A172 (cell line): ENCODE measurements around the gene LCNL1. TPM values are rescaled to one million over a fixed set of nuclear protein-coding genes. Genes with fewer than 3 reads are reported as not detected.
"Not testable (repeated sequence)": the region's sequence is repeated elsewhere in the genome, so short reads cannot be mapped to it uniquely, and the experiment has no call there.

ENCODE experiments used
- DNase-seq: peaks from one replicate; pipeline ENCODE4 v3.0.0-alpha.2; 2015; ENCODE audit warnings: low spot score
- total RNA-seq: library from RNA; depleted of rRNA; stranded (reverse); fragments of >200 nt; shearing (Covaris generic); gene quantifications from 2 replicates; pipeline ENCODE4 v1.2.3, GENCODE V29; 2014; rRNA removed

The LCNL1 gene
- total RNA-seq, 1 experiment from 2014 or later, result not detected

DNA sequence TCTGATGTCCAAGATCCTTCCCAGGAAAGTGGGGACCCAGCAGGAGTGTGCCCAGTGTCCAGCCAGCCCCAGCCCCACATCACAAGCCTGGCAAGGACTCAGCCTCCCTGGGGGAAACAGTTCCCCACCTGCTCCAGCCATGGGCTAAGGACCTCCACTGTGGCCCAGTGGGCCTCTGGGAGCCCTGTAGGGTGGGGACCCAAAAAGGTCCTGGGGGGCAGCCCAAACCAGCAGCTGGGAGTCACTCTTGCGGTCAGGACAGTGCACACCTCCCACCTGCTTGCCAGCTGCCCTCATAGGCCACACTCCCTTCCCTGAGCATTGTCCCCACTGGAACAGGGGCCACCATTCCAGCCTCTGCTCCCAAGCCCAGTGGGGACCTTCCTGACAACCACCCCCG is 43.6 kb downstream of the LCNL1 start:
- DNase-seq, result no peak

DNA sequence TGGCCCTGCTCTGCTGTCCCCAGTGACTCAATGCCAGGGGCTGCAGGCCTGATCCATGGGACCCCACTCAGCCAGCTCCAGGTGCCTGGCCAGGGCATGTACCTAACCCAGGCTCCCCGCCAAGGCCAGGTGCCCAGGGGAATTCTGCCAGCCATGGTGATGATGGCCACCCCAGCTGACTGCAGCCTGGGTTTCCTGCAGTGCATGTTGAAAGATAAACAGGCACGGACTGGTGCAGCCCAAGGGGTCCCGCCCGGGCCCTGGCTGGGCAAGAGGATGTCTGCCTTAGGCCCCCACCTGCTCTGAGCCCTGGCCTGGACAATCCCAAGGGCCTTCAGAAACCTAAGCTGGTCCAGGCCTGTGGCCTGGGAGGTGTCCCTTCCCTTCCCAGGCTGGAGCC is 44.0 kb downstream of the LCNL1 start:
- DNase-seq, result no peak

DNA sequence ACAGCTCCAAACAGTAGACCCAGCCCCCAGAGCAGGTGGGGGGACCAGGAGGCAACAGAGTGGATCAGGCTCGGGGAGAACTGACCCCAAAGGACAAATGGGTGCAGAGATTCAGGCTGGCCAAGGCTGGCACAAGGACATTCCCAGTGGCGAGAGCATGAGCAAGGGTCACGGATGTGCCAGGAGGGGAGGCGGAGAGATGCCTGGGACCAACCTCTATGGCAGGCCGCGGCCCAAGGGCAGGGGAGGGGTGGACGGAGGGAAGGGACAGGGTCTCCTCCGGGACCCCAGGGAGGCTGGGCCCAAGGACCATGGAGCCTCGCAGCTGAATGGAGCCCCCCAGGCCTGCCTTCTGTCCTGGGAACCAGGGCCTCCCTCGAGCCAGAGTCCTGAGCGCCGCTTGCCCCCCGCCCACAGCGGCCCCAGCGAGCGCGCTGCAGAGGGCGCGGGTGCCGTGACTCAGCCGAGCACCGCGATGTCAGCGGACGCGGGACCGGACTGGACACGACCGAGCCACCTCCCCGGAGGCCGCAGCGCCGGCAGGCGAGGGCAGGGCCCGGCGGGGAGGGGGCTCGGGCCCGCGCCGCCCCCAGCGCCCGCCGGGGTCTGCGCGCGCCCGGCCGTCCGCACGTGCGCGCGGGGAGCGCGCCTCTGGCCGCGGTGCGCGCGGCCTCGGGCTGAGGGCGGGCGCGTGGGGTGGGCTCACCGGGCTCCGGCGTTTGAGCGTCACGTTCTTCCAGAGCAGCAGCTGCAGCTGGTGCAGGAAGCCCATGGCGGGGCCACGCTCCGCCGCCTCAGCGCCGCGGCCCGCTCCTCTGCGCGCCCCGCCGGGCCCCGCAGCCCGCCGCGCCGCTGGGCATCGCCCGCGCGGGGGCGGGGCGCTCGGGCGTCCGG is 44.8 kb downstream of the LCNL1 start, which contains the start of gene ABCA2:
TSS of gene ABCA2 (minus strand) at position 869 of the 894 bp plus-strand sequence. CDS start at position 772, 97 bp downstream.
- DNase-seq, result no peak

DNA sequence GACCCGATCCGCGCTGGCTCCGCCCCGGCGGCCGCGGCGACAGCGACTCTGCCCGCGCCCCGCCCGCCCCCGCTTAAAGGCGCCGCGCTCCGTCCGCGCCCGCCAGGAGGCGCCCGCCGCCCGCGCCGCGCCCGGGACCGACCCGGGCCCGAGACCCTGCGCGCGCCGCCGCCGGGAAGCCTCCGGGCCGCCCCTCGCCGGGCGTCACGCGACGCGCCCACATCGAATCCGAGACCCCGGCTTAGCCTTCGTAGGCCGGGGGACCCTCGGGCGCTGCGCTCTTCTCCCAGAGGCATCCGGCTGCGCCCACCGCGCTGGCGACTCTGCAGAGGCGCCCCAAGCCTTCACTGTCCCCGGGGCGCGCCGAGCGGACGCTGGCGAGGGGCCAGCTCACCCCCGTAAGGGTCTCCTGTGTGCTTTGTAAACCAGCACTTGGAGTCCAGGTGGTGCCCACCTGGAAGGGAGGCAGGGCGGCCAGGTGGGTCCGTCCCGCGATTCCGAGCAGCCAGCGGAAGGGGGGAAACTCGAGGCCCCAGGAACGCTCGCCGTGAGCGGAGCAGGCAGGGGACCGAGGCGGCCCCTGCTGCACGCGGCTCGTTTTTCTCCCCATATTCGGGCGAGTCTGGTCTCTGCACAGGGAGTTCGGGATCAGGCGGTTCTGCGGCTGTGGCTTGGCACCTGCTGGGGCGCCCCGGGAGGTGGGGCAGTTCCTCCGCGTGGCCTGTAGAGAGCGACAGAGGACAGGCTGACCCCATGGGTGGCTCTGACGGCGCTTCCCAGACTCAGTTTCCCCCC is 45.7 kb downstream of the LCNL1 start:
- DNase-seq, result peak; percentile 66

- DNase-seq, result peak; percentile 77
These were observed 46.5 kb downstream of the LCNL1 start for GRCh38 chr9:137029058-137029936.

DNA sequence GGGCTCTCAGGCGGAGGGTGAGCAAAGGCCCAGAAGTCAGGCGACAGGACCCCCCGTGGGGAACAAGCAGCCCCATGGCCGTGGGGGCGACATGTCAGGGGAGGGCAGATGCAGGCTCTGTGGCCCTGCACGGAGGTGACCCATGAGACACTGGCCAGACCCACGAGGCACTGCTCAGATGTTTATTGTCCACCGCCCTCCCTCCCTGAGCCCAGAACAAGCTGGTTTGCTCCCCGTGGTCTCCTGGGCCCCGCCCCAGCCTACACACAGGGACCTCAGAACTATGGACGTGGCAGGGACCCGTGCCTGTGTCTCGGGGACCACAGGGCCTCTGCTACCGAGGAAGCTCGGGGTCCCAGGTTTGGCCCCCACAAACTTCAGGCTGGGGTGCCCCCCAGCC is 47.2 kb downstream of the LCNL1 start:
- no peak for DNase-seq

GRCh38 chr9:137030538-137031527 is 48.0 kb downstream of the LCNL1 start:
- no peak for DNase-seq

DNA sequence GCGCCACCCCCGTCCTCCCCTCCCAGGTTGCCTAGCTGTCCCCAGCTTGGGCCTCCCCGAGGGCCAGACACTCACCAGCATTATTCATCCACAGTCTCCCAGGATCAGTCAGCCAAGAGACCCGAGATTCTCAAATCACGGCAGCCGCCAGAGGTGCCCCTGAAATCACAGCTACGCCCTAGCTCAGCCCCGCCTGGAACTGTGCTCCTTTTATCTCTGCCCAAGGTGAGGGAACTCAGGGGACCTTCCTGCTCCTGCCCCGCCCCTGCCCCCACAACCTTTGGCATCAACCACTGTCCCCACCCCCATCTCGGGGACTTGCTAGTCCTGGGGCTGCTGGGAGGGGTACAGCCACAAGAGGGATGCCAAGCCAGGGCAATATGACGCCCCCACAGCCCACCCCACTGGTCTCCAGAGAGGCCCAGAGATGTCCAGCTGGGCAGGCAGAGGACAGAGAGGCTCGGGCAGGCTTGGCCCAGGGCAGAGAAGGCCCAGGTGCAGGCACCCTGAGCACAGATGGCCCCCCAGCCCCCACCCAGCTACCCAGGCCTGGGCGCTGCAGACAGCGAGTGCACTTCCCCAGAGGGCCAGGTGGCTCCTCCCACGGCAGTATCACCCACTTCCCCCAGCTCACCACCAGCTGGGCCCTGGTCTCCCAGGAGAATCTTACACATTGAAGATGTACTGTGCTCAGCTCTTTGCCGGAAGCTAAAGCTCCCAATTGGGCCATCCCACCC is 49.3 kb downstream of the LCNL1 start, which contains the start of gene FUT7:
TSS of gene FUT7 (minus strand) at position 185 of the 737 bp plus-strand sequence. CDS start at position 88, 97 bp downstream.
- DNase-seq, result no peak

GRCh38 chr9:137032858-137033257 is 50.1 kb downstream of the LCNL1 start:
- DNase-seq, result no peak

- not testable (repeated sequence) for DNase-seq
These were observed 50.7 kb downstream of the LCNL1 start for GRCh38 chr9:137033481-137033880.

DNA sequence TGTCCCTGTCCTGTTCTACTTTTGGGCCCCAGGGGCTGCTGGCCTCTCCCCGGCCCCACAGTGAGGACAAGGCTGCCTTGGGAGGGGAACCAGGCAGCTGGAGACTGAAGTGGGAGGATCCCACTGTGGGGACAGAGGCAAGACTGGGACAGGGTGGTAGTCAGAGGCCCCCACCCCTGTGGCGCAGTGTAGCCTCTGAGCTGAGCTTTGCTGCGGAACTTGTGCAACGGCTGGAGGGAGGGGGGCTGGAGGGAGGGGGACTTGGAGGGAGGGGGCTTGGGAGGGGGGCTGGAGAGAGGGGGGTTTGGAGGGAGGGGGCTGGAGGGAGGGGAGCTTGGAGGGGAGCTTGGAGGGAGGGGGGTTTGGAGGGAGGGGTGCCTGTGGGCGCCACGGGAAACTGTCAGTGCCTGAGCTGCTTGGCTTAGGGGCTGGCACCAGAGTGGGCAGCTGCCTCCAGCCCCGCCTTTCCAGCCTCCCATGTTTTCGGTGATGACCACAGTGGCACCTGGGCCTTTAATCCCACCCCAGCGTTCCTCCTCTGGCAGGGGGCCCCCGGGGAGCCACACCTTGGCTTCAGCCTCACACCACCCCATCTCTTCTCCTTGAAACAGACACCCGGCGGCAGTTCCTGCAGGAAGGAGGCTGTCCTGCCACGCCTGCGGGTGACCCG is 51.4 kb downstream of the LCNL1 start:
- DNase-seq, result peak; percentile 50

DNA sequence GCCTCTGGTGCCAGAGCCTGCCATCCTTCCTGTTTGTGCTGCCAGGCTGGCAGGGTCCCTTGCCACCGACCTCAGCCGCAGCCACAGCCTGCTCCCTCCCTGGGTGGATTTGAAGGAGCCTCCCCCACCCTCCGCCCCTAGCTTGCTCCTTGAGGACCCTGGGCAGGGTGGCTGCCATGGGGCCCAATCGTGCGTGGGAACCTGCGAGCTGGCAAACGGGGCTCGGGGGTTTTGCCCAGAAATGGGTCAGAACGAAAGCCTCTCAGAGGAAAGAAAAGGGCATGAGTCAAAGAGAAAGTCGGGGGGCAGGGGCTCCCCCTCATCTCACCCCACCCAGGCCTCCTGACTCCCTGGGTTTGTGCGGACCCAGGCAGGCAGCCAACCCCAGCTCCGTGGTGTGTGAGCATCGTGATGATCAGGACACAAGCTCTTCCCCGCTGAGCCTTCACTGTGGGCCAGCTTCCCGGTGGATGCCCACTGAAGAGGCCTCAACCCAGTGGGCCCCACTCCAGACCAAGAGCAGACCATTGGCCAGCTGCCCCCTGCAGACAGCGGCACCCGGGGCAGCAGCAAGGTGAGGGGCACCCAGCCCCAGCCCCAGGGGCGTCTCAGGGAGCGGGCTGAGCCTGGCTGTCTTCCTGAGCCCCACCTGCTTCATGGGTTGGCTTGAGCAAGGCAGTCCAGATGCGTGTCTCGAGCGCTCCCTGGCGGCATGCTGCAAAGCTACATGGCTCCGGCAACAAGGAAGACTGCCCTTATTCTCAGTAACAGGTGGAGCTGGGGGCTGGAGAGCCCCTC is 52.1 kb downstream of the LCNL1 start:
- peak; percentile 94 for DNase-seq

Other genes with a start within 250 kb of the LCNL1 start
- gene LCN10, start 240.1 kb upstream of the LCNL1 start, total RNA-seq, result not detected in 2 replicates
- gene LCN6, start 234.5 kb upstream of the LCNL1 start, total RNA-seq, result not detected in 2 replicates
- not detected in 2 replicates for gene LCN8, start 224.8 kb upstream of the LCNL1 start, total RNA-seq
- not detected in 2 replicates for gene LCN15, start 218.5 kb upstream of the LCNL1 start, total RNA-seq
- gene TMEM141, start 191.6 kb upstream of the LCNL1 start, total RNA-seq, result 74.4 and 101 TPM in 2 replicates
- 0.45 and 0.55 TPM in 2 replicates for gene CCDC183, start 186.7 kb upstream of the LCNL1 start, total RNA-seq
- gene RABL6, start 175.0 kb upstream of the LCNL1 start, total RNA-seq, result 138 and 144 TPM in 2 replicates
- gene AJM1, start 140.5 kb upstream of the LCNL1 start, total RNA-seq, result 1.8 and 2.1 TPM in 2 replicates
- gene PHPT1, start 133.6 kb upstream of the LCNL1 start, total RNA-seq, result 119 and 151 TPM in 2 replicates
- 7.3 and 8.0 TPM in 2 replicates for gene MAMDC4, start 130.6 kb upstream of the LCNL1 start, total RNA-seq
- gene EDF1, start 116.7 kb upstream of the LCNL1 start, total RNA-seq, result 882 and 886 TPM in 2 replicates
- 20.9 and 28.4 TPM in 2 replicates for gene TRAF2, start 96.5 kb upstream of the LCNL1 start, total RNA-seq
- 379 and 400 TPM in 2 replicates for gene FBXW5, start 38.3 kb upstream of the LCNL1 start, total RNA-seq
- not detected in 2 replicates for gene C8G, start 37.8 kb upstream of the LCNL1 start, total RNA-seq
- 0.07 and 2.2 TPM in 2 replicates for gene LCN12, start 30.7 kb upstream of the LCNL1 start, total RNA-seq
- gene PTGDS, start 5.5 kb upstream of the LCNL1 start, total RNA-seq, result 1.6 TPM in 1 of 2 replicates, not detected in the other
- gene PAXX, start 9.4 kb downstream of the LCNL1 start, total RNA-seq, result 104 and 109 TPM in 2 replicates
- 126 and 133 TPM in 2 replicates for gene CLIC3, start 13.6 kb downstream of the LCNL1 start, total RNA-seq
- 32.3 and 33.5 TPM in 2 replicates for gene ABCA2, start 45.2 kb downstream of the LCNL1 start, total RNA-seq
- gene FUT7, start 49.1 kb downstream of the LCNL1 start, total RNA-seq, result 0.07 TPM in 1 of 2 replicates, not detected in the other
- gene NPDC1, start 63.2 kb downstream of the LCNL1 start, total RNA-seq, result 47.4 and 49.6 TPM in 2 replicates
- not detected in 2 replicates for gene ENTPD2, start 71.1 kb downstream of the LCNL1 start, total RNA-seq
- 76.4 and 92.3 TPM in 2 replicates for gene SAPCD2, start 87.6 kb downstream of the LCNL1 start, total RNA-seq
- 94.6 and 109 TPM in 2 replicates for gene UAP1L1, start 94.5 kb downstream of the LCNL1 start, total RNA-seq
- 196 and 197 TPM in 2 replicates for gene MAN1B1, start 104.0 kb downstream of the LCNL1 start, total RNA-seq
- 251 and 263 TPM in 2 replicates for gene DPP7, start 131.7 kb downstream of the LCNL1 start, total RNA-seq
- gene GRIN1, start 156.2 kb downstream of the LCNL1 start, total RNA-seq, result not detected in 2 replicates
- gene LRRC26, start 187.1 kb downstream of the LCNL1 start, total RNA-seq, result not detected in 2 replicates
- gene TMEM210, start 189.1 kb downstream of the LCNL1 start, total RNA-seq, result not detected in 2 replicates
- 23.1 and 29.2 TPM in 2 replicates for gene ANAPC2, start 205.6 kb downstream of the LCNL1 start, total RNA-seq
- 257 and 270 TPM in 2 replicates for gene SSNA1, start 205.7 kb downstream of the LCNL1 start, total RNA-seq
- 26.9 and 34.5 TPM in 2 replicates for gene TPRN, start 217.7 kb downstream of the LCNL1 start, total RNA-seq
- gene TMEM203, start 222.7 kb downstream of the LCNL1 start, total RNA-seq, result 115 and 120 TPM in 2 replicates
- 23.8 and 25.5 TPM in 2 replicates for gene NDOR1, start 222.7 kb downstream of the LCNL1 start, total RNA-seq
- 0.09 and 0.17 TPM in 2 replicates for gene RNF208, start 239.2 kb downstream of the LCNL1 start, total RNA-seq
- gene CYSRT1, start 242.2 kb downstream of the LCNL1 start, total RNA-seq, result 5.1 and 5.4 TPM in 2 replicates
- 0.86 and 1.1 TPM in 2 replicates for gene RNF224, start 244.5 kb downstream of the LCNL1 start, total RNA-seq
- gene SLC34A3, start 247.9 kb downstream of the LCNL1 start, total RNA-seq, result 1.1 and 1.6 TPM in 2 replicates